Activated CD8-positive, alpha-beta memory T cell treated with anti-CD3 and anti-CD28 coated beads, Interleukin-2, amount 50 U/mL, for 48 hours (primary cell): ENCODE measurements around the gene TESK2.
"Not testable (repeated sequence)": the region's sequence is repeated elsewhere in the genome, so short reads cannot be mapped to it uniquely, and the experiment has no call there.

Experiments
- DNase-seq: peaks from one replicate; pipeline ENCODE4 v3.0.0-alpha.2; 2020

The TESK2 gene

DNA sequence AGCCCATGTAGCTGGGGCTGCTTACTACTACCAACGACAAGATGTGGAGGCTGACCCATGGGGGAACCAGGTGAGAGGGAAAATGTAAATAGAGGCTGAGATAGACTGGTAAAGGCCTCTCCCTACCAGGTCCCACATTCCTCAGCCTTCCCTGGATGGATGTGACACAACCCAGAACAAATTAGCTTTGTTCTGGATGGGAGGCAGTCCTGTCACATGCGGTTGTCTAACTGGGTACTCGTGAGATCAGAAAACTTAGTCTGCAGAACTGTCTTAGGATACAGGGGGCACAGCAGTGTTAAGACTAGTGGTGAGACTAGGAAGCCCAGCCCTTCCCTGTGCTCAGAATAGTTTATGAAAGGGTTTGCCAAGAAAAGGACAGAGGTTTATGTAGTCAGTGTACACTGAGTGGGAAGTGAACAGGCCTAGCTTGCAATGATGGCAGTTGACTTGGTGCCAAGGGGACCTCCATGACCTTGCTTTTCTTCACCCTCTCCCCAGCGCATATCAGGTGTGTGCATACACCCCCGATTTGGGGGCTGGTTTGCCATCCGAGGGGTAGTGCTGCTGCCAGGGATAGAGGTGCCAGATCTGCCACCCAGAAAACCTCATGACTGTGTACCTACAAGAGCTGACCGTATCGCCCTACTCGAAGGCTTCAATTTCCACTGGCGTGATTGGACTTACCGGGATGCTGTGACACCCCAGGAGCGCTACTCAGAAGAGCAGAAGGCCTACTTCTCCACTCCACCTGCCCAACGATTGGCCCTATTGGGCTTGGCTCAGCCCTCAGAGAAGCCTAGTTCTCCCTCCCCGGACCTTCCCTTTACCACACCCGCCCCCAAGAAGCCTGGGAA is 17.6 kb upstream of the TESK2 start:
- DNase-seq, result no peak

DNA sequence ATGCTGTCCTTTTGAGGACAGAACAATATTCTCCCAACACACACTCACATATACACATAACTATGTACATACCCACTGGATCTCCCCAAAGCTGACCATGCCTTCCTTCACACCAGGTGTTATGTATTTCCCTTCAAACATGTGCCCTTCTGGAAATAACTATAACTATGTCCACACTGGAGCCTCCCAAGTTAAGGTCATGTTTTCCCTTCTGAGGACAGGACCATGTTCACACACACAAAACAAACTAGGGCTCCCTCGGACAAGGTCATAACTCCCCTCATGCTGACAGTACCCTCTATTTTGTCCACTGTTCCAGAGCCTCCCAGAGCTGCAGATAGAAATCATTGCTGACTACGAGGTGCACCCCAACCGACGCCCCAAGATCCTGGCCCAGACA is 16.9 kb upstream of the TESK2 start:
- no peak for DNase-seq

- DNase-seq, result no peak
Measured at GRCh38 chr1:45507195-45507594, 16.2 kb upstream of the TESK2 start.

DNA sequence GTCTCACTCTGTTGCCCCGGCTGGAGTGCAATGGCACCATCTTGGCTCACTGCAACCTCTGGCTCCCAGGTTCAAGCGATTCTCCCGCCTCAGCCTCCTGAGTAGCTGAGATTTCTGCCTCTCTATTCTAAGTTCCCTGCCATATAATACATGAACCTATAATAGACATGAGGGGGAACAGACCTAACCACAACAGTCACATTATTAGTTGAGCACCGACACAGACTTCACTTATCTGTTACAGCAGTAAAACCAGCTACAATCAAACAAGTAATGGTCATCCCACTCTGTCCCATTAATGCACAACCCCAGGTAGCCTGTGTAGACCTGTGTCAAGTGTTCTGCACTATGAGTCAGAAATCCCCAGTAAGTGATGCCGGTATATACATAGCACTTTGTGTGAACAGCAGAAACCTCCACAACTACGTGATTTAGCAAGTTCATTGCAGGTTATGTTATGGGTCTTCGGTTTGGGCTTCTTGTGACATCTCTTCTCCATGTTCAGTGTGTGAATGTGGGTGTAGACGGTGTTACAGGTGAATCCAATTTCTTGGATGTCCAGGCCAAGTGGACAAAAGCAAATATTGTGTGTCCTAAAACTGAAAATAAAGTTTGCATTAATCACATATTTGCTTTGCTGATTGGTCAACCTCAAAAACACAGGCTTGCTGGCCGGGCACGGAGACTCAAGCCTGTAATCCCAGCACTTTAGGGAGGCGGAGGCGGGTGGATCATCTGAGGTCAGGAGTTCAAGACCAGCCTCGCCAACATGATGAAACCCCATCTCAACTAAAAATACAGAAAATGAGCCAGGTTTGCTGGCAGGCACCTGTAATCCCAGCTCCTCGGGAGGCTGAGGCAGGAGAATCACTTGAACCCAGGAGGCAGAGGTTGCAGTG is 12.7 kb upstream of the TESK2 start:
- no peak for DNase-seq

DNA sequence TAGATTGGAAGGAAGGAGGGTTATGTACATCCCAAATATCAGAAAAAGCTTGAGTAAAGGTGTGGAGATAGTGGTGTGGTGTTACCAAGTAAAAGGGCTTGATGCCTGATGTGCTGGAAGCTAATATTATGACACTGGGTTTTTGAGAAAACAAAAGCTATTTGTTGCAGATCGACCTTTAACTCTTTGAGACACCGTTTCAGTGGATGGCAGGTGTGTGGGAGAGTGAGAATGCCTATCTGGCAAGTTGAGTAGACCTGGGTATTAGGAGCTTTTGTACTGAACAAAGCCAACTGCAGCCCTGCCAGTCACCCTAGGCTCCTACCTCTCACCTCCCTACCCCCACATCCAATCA is 10.5 kb upstream of the TESK2 start:
- no peak for DNase-seq

GRCh38 chr1:45499415-45499769 is 8.4 kb upstream of the TESK2 start:
- no peak for DNase-seq

- no peak for DNase-seq
Measured at GRCh38 chr1:45498279-45498678, 7.3 kb upstream of the TESK2 start.

- no peak for DNase-seq
Measured at GRCh38 chr1:45493116-45493697, 2.2 kb upstream of the TESK2 start.

DNA sequence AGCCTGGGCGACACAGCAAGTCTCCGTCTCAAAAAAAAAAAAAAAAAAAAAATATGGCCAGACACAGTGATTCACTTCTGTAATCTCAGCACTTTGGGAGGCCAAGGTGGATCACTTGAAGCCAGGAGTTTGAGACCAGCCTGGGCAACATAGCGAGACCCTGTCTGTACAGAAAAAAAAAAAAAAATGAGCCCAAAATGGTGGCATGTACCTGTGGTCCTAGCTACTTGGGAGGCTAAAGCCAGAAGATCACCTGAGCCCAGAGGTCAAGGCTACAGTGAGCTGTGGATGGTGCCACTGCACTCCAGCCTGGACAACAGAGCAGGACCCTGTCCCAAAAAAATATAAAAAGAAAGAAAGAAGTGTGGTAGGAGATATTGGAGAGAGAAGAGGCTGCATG is 1.7 kb upstream of the TESK2 start:
- DNase-seq, result no peak

GRCh38 chr1:45491487-45492260 is 711 bp upstream of the TESK2 start:
- DNase-seq, result no peak

DNA sequence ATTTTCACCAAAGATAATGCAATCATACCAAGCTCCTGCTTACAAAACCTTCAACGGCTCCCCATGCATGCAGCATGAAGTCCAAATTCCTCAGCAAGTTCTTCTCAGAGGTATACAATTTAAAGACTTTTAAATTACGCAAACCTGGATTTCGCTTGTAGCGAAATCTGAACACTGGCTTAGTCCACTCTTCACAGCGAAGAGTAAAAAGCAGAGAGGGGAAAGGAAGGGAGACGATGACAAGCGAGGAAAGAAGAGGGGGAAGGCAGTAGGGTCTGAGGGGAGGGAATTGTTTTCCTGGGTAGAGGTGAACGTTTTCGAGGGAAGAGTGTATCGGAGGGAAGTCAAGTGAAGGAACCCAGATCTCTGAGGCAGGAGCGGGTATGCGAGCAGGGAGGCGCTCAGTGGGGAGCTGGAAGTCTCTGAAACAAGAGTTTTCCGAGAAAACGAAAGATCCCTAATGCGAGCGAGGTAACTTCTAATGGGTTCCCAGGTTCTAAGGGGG is 790 bp downstream of the TESK2 start:
- DNase-seq, result no peak

DNA sequence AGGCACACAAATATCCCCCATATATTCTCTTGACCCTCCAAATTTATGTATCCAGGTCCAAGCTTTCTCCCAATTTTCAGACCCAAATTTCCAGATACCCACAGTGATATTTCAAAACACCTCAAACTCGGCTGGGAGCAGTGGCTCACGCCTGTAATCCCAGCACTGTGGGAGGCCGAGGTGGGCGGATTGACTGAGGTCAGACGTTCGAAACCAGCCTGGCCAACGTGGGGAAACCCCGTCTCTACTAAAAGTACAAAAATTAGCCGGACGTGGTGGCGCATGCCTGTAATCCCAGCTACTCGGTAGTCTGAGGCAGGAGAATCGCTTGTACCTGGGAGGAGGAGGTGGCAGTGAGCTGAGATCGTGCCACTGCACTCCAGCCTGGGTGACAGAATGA is 1.6 kb downstream of the TESK2 start:
- peak; percentile 74 for DNase-seq

GRCh38 chr1:45488666-45489377 is 2.1 kb downstream of the TESK2 start:
- no peak for DNase-seq

- DNase-seq, result no peak
Measured at GRCh38 chr1:45485949-45486348, 5.0 kb downstream of the TESK2 start.

DNA sequence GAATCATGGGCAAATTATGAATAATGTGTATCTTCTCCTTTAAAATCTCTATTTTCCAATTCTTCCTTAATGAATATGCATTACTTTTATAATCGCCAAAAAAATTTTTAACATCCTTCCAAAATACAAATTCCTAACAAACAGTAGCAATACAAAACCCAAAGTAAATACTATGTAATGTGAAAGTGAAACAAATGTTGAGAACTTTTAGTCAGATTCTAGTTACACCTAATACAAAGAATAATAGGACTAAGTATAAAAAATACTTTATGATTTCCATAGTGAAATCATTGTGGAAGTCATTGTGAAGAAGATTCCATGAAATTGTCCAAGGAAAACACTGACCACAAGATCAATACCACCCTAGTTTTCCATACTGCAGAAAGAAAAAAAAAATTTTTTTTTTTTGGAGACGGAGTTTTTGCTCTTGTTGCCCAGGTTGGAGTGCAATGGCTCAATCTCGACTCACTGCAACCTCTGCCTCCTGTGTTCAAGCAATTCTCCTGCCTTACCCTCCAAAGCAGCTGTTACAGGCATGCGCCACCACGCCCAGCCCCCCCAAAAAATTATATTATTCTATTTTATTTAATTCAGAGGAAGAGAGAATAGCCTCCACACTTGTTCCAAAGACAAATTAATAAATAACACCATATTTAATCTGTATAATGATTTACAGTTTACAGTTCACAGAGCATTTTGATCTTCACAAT is 11.8 kb downstream of the TESK2 start:
- no peak for DNase-seq

- DNase-seq, result no peak
Measured at GRCh38 chr1:45478121-45478814, 12.7 kb downstream of the TESK2 start.

DNA sequence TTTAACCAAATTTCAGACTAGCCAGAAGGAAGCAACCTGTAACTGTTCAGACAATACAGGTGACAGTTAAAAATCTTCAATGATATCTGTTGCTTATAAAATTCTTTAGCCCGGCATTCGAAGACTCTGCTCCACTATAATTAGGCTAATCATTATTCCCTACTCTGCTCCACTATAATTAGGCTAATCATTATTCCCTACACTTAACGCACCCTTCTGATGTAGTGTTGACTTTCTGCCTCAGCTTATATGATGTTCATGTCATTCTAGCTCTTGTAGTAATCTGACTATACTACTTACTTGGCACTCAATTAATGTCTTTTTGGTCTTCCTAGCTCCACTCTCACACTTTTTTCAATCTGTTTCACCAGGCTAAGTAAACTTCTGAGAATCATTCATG is 13.3 kb downstream of the TESK2 start:
- DNase-seq, result no peak

DNA sequence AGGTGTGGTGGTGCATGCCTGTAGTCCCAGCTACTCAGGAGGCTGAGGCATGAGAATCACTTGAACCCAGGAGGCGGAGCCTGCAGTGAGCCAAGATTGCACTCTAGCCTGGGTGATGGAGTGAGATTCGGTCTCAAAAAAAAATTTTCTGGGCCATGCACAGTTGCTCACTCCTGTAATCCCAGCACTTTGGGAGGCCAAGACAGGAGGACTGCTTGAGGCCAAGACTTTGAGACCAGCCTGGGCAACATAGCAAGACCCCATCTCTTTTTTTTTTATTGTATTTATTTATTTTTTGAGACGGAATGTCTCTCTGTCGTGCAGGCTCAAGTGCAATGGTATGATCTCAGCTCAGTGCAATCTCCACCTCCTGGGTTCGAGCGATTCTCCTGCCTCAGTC is 16.8 kb downstream of the TESK2 start:
- DNase-seq, result not testable (repeated sequence)

DNA sequence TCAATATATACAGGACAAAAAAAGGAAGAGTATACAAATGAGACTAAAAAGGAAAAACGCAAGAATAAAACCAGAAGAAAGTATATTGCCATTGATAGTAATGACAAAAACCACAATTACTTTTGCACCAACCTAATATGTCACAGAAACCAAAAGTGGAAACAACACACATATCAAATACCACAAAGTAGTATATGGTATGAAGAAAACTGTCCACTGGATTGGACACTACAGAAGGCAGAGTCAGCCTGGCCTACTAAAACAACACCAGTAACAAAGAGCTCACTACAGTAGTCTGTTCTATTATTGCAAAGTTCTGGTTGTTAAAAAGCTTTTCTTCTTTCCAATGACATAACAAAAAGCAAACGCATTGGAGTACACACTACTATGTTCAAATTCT is 17.7 kb downstream of the TESK2 start:
- DNase-seq, result no peak

DNA sequence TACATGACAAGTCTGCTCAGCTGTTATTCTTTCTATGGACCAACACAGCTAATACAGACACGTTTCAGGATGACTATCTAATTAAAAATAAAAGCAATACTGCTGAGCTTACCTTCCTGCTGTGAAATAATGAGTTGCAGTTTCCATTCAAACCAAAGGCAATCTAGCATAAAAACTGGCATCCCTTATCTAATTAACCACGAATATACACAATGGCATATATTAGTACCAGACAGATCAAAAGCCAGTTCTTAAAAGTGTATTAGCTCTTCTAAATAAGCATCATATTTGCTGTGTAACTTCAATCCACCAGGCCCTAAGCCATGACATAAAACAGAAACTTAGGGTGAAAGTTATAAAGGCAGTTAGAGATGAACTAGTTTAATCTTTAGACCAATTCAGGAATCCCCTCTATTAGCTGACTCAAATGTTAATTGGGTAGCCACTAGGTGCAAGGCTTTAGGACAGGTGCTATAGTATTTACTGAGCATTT is 20.6 kb downstream of the TESK2 start:
- no peak for DNase-seq

- DNase-seq, result not testable (repeated sequence)
Measured at GRCh38 chr1:45467353-45467752, 23.6 kb downstream of the TESK2 start.
